NCI-H446 (cell line): ENCODE results near the gene SLIT3.
A peak's percentile ranks its signal among the peaks of the same experiment; 100 is the strongest.

Source experiments
- DNase-seq, 2 experiments: peaks; one replicate each; lab custom pipeline; 2025; lab: John Stamatoyannopoulos, UW

Gene SLIT3

GRCh38 chr5:168992016-168992415 lies 308.9 kb downstream of the SLIT3 start:
- DNase-seq, result no peak

GRCh38 chr5:168991311-168991710 lies 309.6 kb downstream of the SLIT3 start:
- no peak for DNase-seq

GRCh38 chr5:168990679-168991078 lies 310.3 kb downstream of the SLIT3 start:
- no peak for DNase-seq

- DNase-seq, result no peak
Observed at GRCh38 chr5:168989731-168990505, 311.0 kb downstream of the SLIT3 start.

GRCh38 chr5:168988699-168989098 lies 312.2 kb downstream of the SLIT3 start:
- DNase-seq, result no peak

GRCh38 chr5:168987543-168988300 lies 313.2 kb downstream of the SLIT3 start:
- DNase-seq, result peak; percentile 12 to 61

- no peak for DNase-seq
Observed at GRCh38 chr5:168985454-168985853, 315.5 kb downstream of the SLIT3 start.

- DNase-seq, result no peak
Observed at GRCh38 chr5:168984135-168984675, 316.7 kb downstream of the SLIT3 start.

- DNase-seq, result no peak
Observed at GRCh38 chr5:168979135-168979534, 321.8 kb downstream of the SLIT3 start.

GRCh38 chr5:168978500-168978899 lies 322.4 kb downstream of the SLIT3 start:
- DNase-seq, result no peak

GRCh38 chr5:168978015-168978414 lies 322.9 kb downstream of the SLIT3 start:
- no peak for DNase-seq

GRCh38 chr5:168976311-168976970 lies 324.5 kb downstream of the SLIT3 start:
- DNase-seq, result no peak

- DNase-seq, result no peak
Observed at GRCh38 chr5:168975331-168975730, 325.6 kb downstream of the SLIT3 start.

- DNase-seq, result no peak
Observed at GRCh38 chr5:168974082-168974481, 326.9 kb downstream of the SLIT3 start.

GRCh38 chr5:168972731-168973130 lies 328.2 kb downstream of the SLIT3 start:
- no peak for DNase-seq

GRCh38 chr5:168971100-168971499 lies 329.8 kb downstream of the SLIT3 start:
- no peak for DNase-seq

GRCh38 chr5:168969326-168969886 lies 331.5 kb downstream of the SLIT3 start:
- DNase-seq, result no peak

GRCh38 chr5:168967882-168968620 lies 332.9 kb downstream of the SLIT3 start:
- no peak for DNase-seq

- no peak for DNase-seq
Observed at GRCh38 chr5:168965638-168966037, 335.3 kb downstream of the SLIT3 start.

- DNase-seq, result no peak
Observed at GRCh38 chr5:168964182-168964581, 336.8 kb downstream of the SLIT3 start.

- no peak for DNase-seq
Observed at GRCh38 chr5:168962306-168962705, 338.6 kb downstream of the SLIT3 start.
